Activated gamma-delta T cell (primary cell): ENCODE data around the gene TBRG4.

Experiments used
- DNase-seq: peaks from one replicate; lab custom pipeline; 2025; lab: John Stamatoyannopoulos, UW

The TBRG4 gene

DNA sequence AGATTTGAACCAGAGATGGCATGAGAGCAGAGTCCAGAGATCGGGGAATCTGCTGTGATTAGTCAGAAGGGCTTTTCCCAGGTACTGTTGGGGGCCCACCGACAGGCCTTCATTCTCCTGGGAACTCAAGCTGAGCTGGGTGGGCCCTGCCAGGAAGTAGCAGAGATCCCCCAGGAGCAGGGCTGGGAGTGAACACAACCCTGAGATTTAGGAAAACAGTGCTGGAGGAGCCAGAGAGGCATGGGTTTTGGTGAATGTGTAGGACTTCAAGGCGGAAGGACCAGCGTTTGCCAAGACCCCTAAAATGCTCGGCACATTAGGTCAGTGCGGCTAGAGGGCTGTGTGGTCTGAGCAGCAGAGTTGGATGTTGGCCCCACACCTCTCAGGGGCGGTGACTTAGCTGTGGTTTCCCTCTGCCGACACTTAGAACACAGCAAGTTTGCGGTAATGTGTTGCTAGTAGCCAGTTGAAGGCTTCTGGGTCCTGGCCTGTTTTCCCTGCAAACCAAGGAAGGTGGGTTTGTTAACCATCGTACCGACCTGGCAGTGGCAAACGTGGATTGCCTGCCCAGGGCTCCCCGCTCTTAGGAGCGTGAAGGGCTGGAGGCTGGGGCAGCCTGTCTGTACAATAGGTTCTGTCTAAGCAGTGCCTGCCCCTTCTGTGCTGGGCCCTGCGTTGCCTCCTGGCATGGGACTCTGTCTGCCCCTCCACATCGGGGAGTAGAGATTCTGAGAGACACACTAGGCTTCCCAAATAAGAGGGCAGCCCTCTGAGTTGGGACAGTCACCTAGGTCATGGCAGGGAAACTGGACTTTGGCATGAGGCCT, 36.8 kb downstream of the TBRG4 start:
- no peak for DNase-seq

DNA sequence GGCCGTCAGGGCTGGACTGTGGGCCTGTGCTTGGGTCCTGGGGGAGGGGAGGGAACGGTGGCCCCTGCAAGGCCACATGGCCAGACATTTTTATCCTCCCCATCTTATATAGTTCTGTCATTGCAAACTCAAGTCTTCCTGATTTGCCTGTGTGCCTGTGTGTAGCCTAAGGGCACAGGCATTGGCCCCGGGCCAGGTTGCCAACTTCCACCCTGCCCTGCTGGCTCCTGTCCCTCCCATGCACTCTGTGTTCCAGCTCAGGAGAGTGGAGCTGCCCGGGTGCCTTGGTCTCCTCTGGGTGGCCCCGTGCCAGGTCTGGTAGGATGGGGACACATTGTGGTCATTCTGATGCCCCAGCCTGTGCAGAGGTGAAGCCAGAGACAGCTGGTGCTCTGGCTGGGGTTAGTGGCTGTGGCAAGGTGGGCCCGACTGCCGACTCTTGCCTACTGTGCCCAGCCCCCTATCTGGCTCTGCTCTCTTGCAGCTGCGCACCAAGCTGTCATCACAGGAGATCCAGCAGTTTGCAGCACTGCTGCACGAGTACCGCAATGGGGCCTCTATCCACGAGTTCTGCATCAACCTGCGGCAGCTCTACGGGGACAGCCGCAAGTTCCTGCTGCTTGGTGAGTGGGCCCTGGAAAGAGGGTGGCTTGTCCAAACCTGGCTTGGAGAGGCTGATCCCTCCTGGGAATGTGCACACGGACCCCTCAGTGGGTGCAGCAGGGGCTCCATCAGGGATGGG, 37.5 kb downstream of the TBRG4 start:
- DNase-seq: no peak

DNA sequence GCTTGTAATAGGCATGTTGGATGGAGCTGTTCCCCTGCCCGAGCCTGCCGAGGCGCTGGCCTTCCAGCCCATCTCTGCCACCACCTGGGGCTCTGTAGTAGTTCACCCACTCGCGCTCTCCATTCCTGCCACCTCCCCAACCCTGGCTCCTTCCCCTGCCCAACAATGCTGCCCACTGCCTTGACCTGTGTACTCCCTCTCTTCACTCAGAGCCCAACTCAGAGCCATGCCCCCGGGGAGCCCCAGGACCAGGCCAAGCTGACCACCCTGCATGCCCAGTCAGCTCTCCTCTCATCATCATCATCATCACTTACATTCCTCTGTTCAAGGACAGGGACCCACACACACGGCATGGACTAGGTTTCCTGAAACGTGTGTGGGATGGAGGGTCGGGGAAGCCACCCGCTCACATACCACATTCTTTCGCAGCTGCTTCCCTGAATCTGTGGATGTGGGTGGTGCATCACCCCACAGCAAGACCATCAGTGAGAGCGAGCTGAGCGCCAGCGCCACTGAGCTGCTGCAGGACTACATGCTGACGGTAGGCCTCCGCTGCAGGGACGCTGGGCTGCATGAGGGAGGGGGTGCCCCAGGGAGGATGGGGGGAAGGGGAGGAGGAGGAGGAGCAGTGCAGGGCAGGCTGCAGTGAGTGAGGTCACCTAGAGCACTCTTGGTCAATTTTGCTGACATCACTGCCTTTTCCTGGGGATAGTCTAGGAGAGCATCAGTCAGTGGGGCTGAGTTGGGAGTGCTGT, 38.3 kb downstream of the TBRG4 start:
- DNase-seq: no peak

- no peak for DNase-seq
Observed at GRCh38 chr7:45072131-45073030, 39.1 kb downstream of the TBRG4 start.

DNA sequence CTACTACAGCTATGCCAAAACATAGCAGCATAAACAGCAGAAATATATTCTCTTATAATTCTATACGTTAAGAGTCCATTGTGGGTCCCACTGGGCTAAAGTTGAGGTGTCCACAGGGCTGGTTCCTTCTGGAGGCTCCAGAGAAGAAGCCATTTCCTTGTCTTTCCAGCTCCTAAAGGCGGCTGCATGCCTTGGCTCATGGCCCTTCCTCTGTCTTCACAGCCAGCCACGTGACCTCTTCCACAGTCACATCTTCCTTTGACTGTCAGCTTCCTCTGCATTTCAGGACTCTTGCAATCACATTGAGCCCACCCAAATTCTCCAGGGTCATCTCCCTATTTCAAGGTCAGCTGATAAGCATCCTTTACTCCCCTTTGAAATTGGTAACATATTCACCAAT, 40.0 kb downstream of the TBRG4 start:
- no peak for DNase-seq

DNA sequence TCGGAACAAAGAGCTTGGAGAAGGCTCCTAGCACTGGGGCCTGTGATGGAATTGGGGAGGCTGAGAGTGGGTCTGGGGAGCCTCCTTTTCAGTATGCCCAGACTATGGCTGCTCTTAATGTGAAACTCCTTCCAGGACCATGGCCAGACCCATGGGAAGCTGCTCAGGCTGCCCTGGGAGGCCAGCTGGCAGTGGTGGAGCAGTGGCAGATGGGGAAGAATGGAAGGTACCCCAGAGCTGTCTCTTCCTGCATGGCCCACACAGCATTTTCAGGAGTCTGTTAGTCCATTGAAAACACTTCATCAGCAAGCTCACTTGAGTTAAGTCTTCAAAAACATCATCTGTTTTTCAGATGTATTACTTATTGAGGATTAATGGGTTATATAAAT, 41.2 kb downstream of the TBRG4 start:
- no peak for DNase-seq

- DNase-seq: no peak
Observed at GRCh38 chr7:45069444-45070253, 41.8 kb downstream of the TBRG4 start.

DNA sequence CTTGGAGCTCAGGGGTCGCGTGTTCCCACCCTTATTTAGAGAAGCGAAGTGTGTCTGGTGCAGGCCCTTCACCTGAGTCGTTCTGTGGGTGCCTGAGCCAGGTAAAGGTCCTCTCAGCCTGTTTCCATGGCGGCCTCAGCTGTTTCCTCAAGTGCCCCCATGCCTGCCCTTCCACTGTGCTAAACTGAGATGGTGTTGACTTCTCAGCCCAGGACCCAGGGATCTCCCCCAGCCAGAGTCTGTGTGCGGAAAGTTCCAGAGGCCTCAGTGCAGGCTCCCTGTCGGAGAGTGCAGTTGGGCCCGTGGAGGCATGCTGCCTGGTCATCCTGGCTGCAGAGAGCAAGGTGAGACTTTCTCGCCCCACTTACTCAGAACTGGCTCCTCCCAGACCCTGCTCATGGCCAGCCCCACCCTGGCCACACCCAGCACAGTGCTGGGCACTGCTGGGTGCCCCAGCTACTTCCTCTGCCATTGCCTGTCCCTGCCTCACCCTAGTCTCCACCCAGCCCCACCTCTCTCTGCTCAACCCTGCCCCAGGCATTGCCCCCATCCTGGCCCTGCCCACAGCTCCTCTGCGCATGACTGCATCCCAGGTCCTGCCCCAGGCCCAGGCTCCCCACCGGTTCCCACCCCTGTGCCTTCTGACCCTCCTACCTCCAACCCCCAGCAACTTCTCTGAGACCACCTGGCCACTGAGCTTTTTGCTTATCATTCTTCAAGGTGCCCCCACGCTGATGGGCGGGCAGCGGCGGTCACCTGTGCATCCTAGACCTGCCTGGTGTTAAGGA, 43.1 kb downstream of the TBRG4 start:
- no peak for DNase-seq

GRCh38 chr7:45067582-45067981, 43.9 kb downstream of the TBRG4 start:
- no peak for DNase-seq

GRCh38 chr7:45066409-45066808, 45.1 kb downstream of the TBRG4 start:
- no peak for DNase-seq

- no peak for DNase-seq
Observed at GRCh38 chr7:45065031-45065995, 46.2 kb downstream of the TBRG4 start.

- no peak for DNase-seq
Observed at GRCh38 chr7:45064047-45064725, 47.3 kb downstream of the TBRG4 start.

DNA sequence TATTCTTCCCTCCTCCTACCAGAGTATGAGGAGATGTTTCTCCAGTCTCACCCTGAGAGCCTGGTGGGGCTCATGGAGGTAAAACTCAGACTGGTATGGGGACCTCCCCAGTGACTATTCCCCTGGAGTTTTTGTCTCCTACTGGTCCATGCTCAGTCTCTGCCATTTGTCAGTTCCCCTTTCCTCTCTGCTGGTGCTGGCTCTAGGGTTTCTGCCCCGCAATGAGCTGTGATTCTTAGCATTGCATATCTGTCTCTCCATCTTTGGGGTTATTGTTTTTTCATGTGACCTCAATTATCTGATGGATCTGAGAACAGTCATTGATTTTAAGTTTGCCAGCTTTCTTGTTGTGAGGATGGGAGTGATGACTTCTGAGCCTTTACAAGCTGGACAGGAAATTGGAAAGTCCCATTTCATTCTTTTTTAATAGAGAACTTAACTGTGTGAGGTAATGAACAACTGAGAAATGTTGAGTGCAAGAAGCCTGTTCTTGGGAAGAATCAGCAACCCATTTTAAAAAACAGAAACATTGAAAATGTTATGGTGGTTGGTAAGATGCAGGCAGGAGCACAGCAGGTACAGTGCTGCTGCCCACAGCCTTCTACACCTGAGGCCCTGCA, 49.6 kb downstream of the TBRG4 start:
- DNase-seq: no peak

DNA sequence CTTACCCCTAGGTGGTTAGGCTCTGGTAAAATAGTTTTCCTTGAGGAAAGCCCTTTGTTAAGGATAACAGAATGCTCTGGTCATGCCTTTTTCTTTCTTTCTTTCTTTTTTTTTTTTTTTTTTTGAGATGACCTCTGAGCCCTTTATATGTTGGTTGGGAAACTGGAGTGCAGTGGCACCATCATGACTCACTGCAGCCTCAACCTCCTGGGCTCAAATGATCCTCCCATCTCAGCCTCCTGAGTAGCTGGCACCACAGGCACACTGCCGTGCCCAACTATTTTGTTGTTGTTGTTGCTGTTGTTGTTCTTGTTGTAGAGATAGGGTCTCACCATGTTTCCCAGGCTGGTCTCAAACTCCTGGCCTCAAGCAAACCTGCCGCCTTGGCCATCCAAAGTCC, 50.1 kb downstream of the TBRG4 start:
- DNase-seq: no peak

DNA sequence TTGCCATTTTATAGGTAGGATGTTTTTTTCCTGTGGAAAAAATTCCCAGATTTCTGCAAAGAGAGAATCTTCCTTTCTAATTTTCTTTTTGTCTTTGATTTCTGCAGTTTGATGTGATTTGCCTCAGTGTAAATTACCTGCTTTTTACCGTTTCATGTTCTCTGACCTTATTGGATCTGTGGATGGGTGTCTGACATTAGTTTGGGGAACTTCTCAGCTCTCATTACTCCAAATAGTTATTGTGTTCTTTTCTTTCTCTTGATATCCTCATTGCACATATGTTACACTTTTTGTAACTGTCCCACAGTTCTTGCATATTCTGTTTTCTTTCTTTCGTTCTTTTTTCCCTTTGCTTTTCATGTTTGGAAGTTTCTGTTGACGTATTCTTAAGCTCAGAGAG, 51.2 kb downstream of the TBRG4 start:
- DNase-seq: no peak

DNA sequence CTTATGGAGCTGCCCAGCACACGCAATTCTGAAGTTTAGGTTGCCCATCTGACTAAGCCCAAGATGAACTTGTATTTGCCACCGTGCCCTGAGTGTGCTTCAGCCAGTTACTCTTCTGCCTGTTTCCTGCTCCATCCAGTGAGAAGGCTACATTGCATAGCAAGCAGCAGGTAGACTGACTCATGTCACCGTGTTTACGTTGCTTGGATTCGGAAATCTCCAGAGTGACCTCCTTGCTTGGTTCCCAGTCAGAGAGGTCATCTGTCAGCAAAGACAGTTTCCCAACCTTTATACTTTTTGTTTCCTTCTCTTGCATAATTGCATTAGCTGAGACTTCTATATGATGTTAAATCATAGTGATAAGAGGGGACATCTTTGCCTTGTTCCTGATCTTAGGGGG, 53.6 kb downstream of the TBRG4 start:
- no peak for DNase-seq

- no peak for DNase-seq
Observed at GRCh38 chr7:45055594-45056219, 55.8 kb downstream of the TBRG4 start.
